Suppressor macrophage treated with lipopolysaccharide for 1 hour (primary cell): ENCODE data around the gene NBPF1.
"Not testable (repeated sequence)": the region's sequence is repeated elsewhere in the genome, so short reads cannot be mapped to it uniquely, and the experiment has no call there.

Source experiments
- DNase-seq, 3 donors: peaks; one replicate each; pipeline ENCODE4 v3.0.0-alpha.2; 2020 to 2022

The NBPF1 gene

DNA sequence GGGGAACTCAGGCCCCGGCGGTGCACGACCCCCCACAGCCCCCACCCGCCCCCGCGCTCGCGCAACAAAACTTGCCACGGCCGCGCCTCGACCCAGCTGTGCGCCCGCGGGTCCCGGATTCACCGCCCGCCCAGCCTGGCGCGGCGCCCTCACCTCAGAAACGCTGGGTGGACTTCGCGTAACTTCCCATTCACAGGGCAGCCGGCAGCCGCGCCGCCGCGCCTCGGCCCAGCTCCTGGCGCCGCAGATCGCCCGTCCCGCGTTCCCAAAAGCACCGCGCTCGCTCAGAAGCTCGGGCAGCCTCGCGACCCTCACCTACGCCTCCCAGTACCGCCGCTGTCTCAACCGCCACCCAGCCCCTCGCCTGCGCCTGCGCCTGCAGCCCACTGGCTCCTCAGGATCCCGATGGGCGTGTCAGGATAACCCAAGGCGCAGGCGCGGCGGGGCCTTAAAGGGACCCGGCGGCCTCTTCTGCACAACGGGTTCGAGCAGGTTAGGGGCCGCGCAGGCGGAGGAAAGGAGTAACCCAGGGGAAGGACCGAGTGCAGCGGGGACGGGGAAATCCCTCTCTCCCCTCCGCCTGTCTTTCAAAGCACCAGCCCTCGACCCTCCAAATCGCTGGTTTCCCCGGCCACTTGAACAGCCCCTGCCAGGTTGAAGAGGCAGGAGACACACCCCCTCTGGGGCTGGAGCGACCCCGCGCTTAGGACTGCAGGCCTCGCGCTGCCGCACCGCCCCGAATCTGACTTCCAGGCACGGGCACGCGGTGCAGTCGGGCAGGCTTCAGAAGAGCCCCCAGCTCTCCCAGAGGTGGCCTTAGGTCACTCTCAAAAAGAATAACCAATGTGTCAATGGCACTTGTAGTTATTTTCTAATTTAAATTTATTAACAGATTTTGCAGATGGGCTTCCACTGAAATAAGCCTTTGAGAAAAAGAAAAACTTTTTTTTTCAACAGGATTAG is at the start of gene NBPF1:
TSS of gene NBPF1 (minus strand) at position 380 of the 963 bp plus-strand sequence.
- DNase-seq = peak; percentile 98 to 99 (median 99)

DNA sequence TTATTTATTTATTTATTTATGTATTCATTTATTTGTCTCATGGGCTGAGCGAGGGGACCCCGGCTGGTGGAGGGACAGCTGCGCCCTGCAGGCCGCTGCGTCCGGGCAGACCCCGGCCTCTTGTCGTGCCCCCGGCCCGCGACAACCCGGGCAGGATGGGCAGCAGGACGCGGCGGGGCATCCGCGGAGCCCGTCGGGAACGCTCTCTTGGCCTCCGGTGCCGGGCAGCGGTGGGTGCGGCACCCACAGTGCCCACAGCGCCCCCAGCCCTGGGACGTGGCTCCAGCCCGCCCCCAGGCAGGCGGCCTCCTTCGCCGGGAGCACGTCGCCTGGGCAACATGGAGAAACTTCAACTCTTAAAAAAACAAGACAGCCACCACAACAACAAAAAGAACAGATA is 44.9 kb upstream of the NBPF1 start:
- DNase-seq = not testable (repeated sequence)

DNA sequence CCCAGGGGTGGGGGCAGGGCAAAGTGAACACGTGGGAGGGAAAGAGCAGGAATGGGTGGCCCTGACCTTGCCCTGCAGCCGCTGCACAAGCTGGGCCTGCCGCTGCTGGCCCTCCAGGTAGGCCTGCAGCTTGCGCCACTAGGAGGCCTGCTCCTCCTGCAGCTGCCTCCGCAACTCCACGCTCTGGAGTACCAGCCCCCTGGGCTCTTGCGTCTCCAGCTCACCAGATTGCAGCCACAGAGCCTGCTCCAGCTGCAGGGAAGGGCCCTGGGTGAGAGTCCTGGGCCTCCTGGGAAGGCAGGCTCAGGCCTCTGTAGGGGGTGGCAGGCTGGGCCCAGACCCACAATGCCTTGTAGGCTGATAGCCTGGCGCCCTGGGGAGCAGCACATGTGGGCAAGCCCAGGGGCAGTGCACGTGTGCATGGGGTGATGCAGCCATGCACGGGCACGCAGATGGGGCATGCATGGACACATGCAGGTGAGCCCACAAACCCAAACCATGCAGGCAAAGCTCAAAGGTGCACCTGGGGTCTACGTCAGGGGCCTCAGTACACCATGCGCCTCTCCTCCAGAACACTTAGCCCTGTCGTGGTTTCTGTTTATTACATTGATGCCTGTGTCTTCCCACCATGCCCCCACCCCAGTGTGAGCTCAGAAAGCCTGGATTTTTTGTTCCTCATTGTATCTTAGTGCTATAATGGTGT is 43.8 kb upstream of the NBPF1 start:
- DNase-seq = not testable (repeated sequence)

DNA sequence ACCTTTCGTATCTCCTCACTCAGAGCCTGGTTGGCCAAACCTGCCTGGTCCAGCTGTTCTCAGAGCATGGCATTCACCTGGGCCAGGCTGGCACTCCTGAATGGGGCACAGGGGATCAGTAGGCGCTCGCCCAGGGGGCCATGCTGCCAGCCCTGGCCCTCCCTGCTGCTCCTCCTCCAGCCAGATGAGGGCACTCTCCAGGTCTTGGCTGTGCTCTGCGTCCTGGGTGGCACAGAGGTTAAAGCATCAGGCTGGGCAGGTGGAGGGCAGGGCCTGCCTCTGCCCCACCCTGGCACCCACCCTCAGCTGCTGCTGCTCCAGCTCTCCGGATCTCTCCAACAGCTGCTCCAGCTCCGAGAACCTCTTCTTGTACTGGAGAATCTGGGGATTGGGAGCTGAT is 43.2 kb upstream of the NBPF1 start:
- not testable (repeated sequence) for DNase-seq

DNA sequence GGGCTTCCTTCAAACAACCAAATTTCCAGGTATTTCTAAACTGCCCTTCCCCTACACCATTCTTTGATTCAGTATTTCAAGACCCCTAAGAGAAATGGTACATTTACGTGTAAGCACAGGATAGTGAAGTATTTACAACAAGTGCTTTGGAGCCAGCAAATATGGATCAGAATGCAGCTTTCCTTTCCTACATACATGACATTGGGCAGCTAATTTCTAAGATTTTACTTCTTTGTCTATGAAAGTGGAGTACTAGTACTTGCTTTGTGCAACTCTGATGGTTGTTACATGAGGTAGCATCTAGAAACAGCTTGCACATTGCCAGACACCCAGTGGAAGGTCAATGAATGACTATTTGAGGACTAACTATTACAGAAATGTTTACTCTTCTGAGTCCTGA is 38.2 kb upstream of the NBPF1 start:
- DNase-seq = peak in 1 of 3 donors; percentile 7

DNA sequence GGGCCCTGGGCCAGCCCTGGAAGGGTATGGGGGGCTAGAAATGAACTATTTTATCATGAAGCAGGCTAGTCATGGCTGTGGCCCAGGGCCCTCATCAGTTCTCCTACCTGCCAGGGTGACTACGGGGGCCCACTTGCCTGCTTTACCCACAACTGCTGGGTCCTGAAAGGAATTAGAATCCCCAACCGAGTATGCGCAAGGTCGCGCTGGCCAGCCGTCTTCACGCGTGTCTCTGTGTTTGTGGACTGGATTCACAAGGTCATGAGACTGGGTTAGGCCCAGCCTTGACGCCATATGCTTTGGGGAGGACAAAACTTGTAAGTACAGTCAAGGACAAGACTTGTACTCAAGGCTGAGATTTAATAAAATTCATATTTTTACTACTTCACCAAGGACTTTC is 36.6 kb upstream of the NBPF1 start:
- DNase-seq = not testable (repeated sequence)

DNA sequence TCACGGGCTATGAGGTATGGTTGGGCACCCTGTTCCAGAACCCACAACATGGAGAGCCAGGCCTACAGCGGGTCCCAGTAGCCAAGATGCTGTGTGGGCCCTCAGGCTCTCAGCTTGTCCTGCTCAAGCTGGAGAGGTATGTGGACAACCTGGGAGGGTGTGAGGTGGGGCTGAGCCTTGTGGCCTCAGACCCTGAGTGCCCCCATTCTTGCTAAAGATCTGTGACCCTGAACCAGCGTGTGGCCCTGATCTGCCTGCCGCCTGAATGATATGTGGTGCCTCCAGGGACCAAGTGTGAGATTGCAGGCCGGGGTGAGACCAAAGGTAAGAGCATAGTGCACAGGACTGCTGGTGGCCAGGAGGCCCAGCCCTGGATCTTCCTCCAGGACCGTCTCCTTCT is 36.0 kb upstream of the NBPF1 start:
- not testable (repeated sequence) for DNase-seq

DNA sequence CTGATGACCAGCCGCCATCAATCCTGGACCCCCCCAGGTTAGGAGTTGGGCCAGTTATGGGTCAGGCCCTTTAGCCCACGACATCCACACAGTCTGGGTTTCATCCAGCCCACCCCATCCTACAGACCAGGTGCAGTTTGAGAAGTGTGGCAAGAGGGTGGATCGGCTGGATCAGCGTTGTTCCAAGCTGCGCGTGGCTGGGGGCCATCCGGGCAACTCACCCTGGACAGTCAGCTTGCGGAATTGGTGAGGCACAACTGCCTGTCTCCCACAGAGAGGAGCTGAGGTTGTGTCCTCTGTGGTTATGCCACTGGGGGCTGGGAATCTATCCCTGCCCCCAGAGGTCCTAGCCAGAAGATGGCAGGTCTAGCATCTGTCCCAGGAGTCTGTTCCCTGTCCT is 35.4 kb upstream of the NBPF1 start:
- DNase-seq = not testable (repeated sequence)

DNA sequence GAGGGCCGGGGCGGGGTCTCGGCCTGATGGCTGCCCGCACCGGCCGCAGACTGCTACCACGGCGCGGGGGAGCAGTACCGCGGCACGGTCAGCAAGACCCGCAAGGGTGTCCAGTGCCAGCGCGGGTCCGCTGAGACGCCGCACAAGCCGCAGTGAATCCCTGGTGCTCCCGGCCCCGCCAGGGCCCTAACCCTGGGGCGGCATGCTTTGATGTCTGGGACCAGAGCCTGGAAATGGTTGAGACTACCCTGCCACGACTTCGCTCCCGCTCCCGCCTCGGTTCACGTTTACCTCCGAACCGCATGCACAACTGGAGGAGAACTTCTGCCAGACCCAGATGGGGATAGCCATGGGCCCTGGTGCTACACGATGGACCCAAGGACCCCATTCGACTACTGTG is 34.9 kb upstream of the NBPF1 start:
- DNase-seq = not testable (repeated sequence)

DNA sequence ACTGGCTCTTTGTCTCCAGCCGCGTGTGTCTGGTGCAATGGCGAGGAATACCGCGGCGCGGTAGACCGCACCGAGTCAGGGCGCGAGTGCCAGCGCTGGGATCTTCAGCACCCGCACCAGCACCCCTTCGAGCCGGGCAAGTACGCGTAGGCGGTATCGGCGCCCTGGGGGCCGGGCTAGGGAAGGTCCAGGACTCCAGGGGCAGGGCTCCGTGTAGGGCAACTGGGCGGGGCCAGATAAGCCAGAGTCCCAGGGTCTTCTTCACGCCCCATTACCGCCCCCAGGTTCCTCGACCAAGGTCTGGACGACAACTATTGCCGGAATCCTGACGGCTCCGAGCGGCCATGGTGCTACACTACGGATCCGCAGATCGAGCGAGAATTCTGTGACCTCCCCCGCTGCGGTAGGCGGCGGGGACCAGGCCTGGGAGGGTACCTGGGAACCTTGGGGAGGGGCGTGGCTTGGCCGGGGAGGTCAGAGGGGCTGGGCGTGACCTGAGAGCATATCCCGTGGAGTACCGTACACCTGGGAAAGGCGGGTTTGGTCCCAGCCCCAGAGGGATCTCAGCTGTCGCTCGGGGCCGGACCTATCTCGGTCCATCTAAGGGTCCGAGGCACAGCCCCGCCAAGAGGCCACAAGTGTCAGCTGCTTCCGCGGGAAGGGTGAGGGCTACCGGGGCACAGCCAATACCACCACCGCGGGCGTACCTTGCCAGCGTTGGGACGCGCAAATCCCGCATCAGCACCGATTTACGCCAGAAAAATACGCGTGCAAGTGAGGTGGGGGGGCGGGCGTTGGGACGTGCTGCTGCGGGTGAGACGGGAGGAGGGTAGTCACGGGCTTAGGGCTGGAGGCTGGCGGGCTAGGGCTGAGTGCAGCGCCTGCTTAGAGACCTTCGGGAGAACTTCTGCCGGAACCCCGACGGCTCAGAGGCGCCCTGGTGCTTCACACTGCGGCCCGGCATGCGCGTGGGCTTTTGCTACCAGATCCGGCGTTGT is 34.1 kb upstream of the NBPF1 start:
- not testable (repeated sequence) for DNase-seq

DNA sequence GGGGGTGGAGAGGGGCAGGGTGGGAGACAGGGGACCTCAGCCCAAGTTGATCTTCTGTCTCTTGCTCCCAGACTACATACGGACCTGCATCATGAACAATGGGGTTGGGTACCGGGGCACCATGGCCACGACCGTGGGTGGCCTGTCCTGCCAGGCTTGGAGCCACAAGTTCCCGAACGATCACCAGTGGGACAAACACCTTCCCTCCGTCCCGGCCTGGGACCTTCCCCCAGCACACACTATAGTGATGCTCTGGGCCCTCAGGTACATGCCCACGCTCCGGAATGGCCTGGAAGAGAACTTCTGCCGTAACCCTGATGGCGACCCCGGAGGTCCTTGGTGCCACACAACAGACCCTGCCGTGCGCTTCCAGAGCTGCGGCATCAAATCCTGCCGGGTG is 33.4 kb upstream of the NBPF1 start:
- DNase-seq = not testable (repeated sequence)

DNA sequence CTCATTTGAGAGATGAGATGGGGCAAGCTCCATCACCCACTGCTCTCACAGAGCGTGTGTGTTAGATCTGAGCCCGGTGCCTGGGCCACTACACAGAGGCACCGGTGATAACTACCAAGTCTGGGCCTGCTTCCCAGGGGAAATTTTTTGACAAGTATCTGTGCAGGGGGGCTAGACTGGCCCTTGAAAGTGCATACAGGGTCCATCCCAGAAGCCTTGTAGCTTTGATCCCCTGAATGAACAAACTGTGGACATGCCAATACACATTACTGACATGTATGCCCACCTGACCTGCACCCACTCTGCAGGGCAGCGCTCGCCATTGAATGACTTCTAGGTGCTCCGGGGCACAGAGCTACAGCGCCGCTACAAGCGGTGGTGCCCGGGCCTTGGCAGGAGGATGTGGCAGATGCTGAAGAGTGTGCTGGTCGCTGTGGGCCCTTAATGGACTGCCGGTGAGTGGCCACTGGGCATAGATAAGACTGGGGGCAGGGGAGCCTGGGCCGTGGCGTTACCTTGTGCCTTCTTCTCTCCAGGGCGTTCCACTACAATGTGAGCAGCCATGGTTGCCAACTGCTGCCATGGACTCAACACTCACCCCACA is 32.8 kb upstream of the NBPF1 start:
- peak in 1 of 3 donors; percentile 12 for DNase-seq

DNA sequence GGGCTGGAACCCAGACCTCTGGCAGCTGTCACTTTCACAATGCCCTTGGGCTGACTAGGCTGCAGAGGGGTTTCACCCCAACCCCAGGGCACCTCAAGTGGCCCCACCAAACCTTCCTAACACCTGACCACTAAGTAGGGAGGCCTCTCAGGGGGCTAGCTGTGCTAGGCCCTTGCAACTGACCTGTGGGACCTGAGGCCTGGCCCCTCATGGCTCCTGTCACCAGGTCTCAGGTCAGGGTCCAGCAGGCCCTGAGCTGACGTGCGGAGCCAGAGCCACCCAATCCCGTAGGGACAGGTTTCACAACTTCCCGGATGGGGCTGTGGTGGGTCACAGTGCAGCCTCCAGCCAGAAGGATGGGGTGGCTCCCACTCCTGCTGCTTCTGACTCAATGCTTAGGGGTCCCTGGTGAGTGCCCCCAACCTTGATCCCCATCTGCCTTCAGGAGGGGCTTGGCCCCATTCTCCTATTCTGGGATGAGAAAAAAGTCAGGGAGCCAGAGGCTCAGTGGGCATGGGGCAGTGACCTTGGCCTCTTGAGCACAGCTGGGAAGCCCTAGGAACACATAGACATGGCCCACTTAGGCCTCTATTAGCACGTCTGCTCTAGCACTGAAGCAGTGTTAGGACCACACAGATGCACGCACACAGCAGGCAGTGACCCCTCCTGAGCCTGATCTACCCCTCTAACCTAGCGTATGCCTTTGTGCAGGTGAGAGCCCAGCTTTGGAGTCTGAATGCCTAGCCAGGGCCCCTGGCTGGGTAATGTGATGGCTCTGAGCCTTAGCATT is 32.1 kb upstream of the NBPF1 start:
- DNase-seq = peak in 1 of 3 donors; percentile 18

DNA sequence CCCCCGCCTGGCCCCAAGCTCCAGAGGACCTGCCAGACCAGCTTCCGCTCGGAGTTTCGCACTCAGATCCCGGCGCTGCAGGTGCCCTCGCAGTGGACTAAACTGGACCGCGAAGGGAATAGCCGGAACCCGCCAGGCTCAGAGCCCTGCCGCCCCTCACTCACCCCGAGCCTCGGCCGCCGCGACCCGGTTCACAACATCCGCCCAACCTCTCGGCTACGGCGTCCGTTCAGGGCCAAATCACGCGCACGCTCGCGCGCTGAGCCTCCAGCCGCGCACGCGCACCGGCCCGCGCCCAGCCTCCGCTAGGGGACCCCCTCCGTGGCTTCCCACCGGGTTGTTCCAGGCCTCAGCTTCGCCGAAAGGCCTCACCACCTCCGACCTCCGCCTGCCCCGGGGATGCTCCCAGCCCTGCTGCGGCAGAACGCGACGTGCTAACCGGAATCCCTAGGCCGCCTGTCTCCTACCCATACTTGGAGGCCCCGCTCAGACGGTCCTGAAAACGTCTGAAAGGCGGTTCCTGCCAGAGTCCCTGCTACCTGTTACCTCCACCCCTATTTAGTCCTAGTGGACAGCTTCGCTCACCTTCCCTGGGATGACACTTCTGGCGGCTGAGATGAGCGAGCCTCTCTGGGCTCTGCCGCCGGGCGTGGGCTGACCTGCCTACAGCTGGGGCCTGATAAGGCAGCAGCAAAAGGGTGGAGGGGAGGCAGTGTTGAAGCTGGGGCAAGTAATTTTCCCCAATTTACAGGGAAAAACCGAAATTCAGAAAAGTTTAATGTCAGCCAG is 31.3 kb upstream of the NBPF1 start:
- DNase-seq = peak; percentile 96 to 100 (median 99)

DNA sequence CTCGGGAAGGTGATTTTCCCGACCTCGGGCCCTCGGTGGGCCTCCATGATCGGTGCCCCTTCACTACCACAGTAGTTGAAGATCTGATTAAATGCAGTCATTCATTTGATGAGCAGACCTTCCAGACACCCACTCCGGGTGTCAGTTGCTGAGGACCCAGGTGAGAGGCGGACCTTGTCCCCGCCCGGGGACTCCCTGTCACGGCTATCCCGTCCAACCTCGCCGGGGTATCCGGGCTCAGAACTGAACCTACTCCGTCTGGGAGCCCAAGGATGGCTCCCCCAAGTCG is 30.8 kb upstream of the NBPF1 start:
- no peak for DNase-seq

DNA sequence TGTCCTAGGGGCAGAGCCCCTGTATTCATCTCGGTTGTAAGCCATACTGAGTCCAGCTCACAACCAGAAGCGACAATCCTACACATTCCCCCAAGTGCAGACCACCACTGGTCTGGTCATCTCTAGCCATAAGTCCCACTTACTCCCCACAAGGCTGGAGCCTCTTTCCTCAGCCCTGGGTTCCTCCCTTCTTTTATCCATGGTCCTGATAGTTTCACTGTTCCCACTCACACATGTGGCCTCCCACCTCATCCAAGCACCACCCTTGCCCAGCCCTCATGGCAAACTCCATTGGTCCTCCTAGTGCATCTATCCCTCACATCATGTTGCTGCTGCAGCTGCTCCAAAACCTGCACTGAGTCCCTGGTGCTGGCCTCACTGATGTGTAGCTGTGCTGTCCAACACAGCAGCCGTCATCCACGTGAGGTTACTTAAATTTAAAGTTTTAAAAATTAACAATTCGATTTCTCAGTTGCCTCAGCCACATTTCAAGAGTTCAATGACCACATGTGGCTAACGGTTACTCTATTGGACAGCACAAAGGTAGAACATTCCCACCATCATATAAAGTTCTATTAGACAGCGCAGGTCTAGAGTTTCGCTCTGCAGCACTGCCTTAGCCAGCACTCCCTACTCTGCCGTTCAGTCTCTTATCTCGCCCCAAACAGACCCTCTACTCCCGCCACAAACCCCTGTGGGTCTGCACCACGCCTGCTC is 30.3 kb upstream of the NBPF1 start:
- peak in 2 of 3 donors; percentile 10 to 21 for DNase-seq

DNA sequence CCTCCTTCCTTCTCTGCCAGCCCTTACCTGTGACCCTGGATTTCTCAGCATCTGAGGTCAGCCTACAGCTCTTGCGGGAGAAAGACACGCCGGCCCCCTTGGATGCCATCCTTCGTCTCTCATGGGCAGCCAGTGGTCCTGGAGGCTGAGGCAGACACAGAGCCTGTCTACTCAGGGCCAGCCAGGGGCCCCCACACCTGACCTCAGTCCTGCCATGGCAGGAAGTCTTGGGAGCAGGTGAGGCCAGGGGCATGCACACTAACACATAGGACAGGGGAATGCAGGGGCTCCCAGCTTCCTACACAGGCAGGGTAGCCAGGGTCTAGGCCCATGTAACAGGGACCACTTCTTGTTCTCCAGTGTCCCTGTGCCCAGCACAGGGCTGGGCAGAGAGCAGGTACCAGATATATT is 29.6 kb upstream of the NBPF1 start:
- DNase-seq = peak in 1 of 3 donors; percentile 18

DNA sequence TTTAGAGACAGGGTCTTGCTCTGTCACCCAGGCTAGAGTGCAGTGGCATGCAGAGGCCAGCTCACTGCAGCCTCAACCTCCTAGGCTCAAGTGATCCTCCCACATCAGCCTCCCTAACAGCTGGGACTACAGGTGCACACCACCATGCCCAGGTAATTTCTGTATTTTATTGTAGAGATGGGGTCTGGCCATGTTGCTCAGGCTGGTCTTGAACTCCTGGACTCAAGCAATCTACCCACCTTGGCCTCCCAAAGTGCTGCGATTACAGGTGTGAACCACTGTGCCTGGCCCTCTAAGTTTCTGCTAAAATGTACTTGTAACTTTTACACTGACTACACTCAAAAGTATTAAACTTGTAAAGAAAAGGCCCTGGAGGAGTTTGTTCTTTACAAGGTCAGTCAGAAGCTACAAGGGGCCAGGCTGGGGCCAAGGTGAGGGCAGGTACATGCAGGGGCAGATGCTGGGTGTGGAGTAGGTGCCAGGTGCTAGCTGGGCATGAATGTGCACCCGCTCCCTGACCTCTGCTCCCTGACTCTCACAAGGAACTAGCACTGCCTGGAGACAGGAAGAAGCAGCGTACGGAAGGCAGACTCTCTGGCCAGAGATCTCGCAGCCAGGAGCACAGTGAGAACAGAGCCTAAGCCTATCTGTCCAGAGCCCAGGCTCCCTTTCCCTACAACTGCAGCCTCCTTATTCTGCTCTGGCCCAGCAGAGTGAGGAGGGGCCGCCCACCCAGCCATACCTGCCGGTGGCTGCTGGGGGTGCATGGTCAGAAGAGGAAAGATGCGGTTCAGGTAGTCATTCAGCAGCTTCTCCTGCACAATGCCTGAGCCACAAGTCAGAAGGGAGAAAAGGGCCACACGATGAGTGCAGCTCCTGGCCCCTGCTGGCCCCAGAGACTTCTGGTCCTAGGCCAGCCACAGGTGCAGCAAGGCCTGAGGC is 28.9 kb upstream of the NBPF1 start:
- peak in 1 of 3 donors; percentile 16 for DNase-seq
